MV-4-11 (cell line): Measurements from ENCODE around the gene RHEX.

Source experiments
- DNase-seq: peaks from one replicate; lab custom pipeline; 2025; lab: John Stamatoyannopoulos, UW

Gene RHEX

GRCh38 chr1:206094024-206094423, 41.1 kb downstream of the RHEX start:
- no peak for DNase-seq

- no peak for DNase-seq
These were observed 44.4 kb downstream of the RHEX start for GRCh38 chr1:206097381-206097780.

GRCh38 chr1:206098242-206098919, 45.4 kb downstream of the RHEX start:
- no peak for DNase-seq

GRCh38 chr1:206100226-206100815, 47.3 kb downstream of the RHEX start:
- DNase-seq: peak; percentile 13

- DNase-seq: no peak
These were observed 48.5 kb downstream of the RHEX start for GRCh38 chr1:206101351-206102045.

- peak; percentile 95 for DNase-seq
These were observed 49.4 kb downstream of the RHEX start for GRCh38 chr1:206102292-206102936.

- no peak for DNase-seq
These were observed 51.0 kb downstream of the RHEX start for GRCh38 chr1:206103979-206104378.

GRCh38 chr1:206105464-206105995, 52.6 kb downstream of the RHEX start:
- no peak for DNase-seq

- DNase-seq: peak; percentile 71
These were observed 53.6 kb downstream of the RHEX start for GRCh38 chr1:206106328-206107167.

- DNase-seq: no peak
These were observed 54.2 kb downstream of the RHEX start for GRCh38 chr1:206107168-206107544.

- no peak for DNase-seq
These were observed 55.7 kb downstream of the RHEX start for GRCh38 chr1:206108635-206109034.

- DNase-seq: no peak
These were observed 56.7 kb downstream of the RHEX start for GRCh38 chr1:206109718-206110117.

- no peak for DNase-seq
These were observed 57.2 kb downstream of the RHEX start for GRCh38 chr1:206110161-206110560.

GRCh38 chr1:206110820-206111219, 57.8 kb downstream of the RHEX start:
- no peak for DNase-seq

- DNase-seq: no peak
These were observed 58.4 kb downstream of the RHEX start for GRCh38 chr1:206111271-206111927.

- DNase-seq: no peak
These were observed 59.8 kb downstream of the RHEX start for GRCh38 chr1:206112600-206113301.

- DNase-seq: peak; percentile 17
These were observed 62.0 kb downstream of the RHEX start for GRCh38 chr1:206114692-206115640.

- no peak for DNase-seq
These were observed 62.8 kb downstream of the RHEX start for GRCh38 chr1:206115791-206116190.

- DNase-seq: no peak
These were observed 63.4 kb downstream of the RHEX start for GRCh38 chr1:206116191-206116872.
